ENCODE data around the gene DHRS3.
"Not testable (repeated sequence)": the region's sequence is repeated elsewhere in the genome, so short reads cannot be mapped to it uniquely, and the experiment has no call there.

DHRS3 gene

DNA sequence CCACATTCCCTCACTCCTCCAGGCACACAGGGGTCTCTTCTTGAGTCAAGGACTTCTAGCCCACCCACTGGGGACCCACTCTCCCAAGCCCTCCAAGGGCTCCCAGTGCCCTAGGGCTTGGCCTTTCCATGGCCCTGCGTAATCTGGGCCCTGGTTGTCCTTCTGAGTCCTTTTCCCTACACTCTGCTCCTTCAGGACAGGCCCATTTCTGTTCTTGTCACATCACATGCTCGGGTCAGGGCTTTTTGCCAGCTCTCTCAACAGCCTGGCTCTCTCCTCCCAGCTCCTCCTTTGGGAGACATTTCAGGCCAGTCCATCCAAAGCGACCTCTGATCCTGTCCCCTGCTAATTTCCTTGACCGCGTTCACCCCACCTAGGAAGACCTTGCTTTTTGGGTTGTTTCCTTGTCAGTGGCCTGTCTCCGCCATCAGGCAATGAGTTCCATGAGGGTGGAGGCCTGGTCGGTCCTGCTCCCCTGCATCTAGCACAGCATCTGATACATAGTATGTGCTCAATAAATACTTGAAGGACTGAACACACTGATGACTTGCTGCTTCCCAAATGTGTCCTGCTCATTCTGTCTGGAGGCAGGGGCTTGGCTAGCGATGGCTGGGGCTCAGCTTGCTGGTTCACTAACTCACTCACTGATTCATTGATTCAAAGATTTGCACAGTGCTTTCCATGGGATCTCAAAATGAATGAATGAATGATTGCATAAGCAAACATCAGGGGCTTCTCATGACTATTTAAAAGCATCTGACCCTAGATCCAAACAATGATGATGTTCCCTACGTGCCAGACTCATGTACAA lies 44.8 kb downstream of the DHRS3 start:
- no peak for DNase-seq (ENCODE audit: low spot score)

DNA sequence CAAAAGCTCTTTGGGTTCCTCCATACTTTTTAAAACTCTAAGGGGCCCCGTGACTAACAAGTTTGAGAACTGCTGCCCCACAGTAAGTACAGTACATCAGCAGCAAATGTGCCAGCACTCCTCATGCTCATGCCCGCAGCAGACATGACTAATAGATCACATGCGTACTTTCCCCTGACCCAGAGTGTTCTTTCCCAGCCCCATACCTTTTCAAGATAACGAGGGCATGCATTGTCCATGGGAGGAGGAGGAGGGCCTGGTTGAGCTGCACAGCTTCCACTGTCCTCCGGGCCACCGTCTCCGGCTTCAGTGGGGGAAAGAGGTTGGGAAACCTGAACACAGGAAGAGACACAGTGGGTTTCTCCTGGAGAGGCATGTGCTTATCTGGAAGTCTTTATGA lies 45.5 kb downstream of the DHRS3 start:
- no peak for DNase-seq (ENCODE audit: low spot score)

DNA sequence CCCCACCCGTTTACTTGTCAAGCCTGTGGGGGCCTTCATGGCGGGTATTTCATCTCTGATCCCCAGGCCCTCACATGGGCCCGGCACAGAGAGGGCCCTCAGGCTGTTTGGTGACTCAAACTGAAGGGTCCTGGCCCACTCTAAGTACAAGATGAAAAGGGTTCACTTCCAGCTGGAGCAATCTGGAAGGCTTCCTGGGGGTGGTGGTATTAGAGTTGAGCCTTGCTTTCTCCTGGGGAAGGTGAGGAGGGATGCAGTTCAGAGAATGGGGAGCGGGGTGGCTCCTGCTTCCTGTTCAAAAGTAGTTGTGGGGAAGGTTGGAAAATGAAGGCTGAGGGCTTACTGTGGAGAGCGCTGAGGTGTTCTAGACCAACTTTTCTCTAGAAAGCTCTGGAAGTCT lies 47.7 kb downstream of the DHRS3 start:
- no peak for DNase-seq (ENCODE audit: low spot score)

DNA sequence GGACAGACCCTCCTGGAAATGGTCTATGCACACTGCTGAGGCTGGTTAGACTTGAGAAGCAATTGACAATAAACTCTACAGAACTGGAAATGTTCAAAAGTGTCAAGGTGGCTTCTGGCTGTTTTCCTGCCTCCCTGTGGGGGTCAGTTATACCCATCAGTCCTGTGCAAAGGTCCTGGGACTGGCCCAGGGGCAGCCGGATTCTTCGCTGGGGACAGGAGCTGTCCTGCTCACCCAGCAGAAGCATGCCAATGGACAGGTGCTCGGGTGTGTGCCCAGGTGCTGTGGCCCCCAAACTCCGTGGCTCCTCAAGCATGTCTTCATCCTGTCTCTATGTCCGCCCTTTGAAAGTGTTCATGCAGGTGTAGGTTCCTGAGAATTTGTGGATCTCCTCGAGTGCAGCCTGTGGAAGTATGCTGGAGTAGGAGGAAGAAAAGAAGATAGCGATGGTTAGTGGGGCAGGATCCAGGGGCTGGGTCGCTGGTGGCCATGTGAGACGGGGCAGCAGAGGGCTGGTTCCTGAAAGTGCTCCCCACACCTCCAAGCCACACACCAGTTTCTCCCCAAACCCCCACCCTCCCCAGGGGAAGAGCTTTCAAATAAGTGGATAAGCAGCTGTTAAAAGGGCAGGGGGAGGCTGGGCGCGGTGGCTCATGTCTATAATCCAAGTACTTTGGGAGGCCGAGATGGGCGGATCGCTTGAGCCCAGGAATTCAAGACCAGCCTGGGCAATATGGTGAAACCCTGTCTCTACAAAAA lies 49.8 kb downstream of the DHRS3 start:
- no peak for DNase-seq (ENCODE audit: low spot score)

DNA sequence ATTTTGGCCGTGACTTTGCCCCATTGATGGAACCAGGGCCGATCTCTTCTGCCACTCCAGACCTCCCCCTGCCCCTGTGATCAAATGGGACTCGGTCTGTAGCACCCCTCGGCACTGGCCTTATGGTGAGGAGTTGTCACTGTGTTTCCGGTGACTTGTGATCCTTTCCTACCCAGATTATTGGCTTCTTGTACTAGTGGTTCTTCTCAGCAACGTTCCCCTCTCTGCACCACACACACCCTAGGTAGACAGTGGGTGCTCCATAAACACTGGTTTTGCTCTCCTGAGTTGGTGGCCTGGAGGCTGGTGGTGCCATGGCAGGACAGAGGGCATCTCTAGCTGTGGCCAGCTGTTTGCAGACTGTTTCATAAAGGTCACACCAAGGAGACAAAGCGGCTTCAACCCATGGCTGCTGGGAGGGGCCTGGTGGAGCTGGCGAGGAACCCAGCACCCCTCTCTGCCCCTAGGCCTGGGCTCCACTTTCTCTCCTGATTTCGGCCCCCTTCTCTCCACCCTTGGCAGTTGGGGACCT lies 50.7 kb downstream of the DHRS3 start:
- DNase-seq (ENCODE audit: low spot score) = no peak

DNA sequence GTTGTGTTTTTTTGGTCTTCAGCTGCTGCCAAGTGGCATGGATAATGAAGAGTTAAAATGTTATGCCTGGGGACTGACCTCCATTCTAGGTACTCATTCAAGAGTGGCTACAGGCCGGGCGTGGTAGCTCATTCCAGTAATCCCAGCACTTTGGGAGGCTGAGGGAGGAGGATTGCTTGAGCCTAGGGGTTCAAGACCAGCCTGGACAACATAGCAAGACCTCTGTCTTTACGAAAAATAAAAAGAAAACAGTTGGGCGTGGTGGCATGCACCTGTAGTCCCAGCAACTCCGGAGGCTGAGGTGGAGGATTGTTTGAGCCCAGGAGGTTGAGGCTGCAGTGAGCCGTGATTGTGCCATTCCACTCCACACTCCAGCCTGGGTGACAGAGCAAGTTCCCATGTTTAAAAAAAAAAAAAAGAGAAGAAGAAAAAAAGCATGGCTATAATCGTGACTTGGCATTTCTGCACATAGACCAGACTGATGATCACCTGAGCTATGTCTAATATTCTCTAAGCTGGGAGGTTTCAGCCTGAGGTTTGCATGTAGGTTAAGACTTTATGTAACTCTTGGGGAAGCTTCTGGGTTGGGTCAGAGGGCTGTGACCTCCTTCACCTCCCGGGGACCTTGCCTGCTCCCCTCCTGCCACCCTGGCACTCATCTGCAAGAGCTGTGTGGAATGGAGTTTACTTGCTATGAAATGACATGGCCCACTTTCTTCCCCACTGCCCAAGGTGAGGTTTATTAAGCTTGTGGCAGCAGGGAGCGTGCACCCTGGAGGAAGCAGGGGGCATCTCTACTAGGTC lies 51.3 kb downstream of the DHRS3 start:
- no peak for DNase-seq (ENCODE audit: low spot score)

DNA sequence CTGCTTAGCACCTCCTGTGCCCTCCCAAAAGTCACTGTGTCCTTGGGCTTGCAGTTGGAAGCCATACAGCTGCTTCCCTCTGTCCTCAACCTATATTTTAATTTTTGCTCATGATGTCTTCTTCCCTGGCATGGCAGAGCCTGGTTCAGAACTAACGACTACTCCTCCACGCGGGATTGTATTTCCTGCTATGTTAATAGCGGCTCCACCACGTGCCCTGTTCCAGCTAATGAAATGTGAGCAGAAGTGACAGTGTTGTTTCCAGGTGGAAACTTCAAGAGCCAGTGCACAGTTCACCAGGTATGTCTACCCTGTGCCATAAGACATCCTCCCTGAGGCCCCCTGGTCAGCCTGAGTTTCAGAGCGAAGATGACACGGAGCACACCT lies 52.1 kb downstream of the DHRS3 start:
- DNase-seq (ENCODE audit: low spot score) = no peak

DNA sequence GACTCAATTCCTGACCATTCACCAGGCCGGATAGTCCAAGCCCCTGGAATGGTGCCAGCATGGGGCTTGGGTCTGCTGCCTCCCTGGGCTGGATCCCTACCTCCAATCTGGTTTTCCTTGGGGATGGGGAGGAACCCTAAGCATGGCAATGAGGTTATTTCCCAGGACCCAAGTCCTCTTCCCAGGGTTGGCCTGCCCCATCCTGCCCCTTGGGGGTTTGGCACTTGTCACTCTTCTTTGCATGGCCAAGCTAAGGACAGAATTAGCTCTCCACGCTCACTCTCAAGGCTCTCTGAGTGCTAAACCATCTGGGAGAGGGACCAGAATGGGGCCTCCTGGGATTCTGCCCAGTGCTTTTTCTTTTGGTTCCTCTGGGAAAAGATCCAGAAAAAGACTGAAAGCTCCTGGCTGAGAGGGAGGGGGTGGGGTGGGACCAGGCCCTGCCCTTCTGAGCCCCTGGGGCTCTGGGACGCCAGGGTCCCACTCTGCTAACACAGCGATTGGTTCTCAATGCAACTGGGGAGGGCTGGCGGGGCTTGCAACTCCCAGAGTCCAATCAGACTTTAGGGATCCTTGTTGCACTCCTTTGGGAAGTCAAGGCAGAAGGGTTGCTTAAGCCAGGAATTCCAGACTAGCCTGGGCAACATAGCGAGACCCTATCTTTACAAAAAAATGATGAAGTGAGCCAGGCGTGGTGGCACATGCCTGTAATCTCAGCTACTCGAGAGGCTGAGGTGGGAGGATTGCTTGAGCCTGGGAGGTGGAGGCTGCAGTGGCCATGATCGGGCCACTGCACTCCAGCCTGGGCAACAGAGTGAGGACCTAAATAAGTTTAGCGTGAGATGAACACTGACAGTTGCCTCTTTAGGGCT lies 52.7 kb downstream of the DHRS3 start:
- DNase-seq (ENCODE audit: low spot score) = no peak

DNA sequence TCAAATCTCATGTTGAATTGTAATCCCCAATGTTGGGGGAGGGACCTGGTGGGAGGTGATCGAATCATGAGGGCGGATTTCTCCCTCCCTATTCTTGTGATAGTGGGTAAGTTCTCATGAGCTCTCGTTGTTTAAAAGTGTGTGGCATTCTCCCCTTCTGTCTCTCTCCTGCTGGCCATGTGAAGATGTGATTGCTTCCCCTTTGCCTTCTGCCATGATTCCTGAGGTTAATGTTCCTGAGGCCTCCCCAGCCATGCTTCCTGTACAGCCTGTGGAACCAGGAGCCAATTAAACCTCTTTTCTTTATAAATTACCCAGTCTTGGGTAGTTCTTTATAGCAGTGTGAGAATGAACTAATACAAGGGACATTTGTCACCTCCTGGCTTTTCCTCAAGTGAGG lies 53.8 kb downstream of the DHRS3 start:
- DNase-seq (ENCODE audit: low spot score) = not testable (repeated sequence)

DNA sequence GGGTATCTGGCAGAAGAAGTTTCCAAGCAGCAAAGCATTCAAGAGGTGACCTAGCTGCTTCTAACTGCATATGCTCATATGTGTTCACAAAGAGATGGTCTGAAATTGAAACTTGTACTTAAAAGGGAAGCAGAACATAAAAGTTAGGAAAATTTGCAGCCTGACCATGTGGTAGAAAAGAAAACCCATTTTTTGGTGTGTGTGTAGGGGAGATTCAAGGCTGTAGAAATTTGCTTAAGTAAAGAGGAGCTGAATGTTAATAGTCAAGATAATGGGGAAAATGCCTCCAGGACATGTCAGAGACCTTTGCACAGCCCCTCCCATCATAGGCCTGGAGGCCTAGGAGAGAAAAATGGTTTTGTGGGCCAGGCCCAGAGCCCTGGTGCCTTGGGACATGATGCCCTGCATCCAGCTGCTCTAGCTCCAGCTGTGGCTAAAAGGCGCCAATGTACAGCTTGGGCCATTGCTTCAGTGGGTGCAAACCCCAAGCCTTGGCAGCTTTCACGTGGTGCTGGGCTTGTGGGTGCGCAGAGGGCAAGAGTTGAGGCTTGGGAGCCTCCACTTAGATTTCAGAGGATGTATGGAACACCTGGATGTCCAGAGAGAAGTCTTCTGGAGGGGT lies 54.9 kb downstream of the DHRS3 start:
- no peak for DNase-seq (ENCODE audit: low spot score)

DNA sequence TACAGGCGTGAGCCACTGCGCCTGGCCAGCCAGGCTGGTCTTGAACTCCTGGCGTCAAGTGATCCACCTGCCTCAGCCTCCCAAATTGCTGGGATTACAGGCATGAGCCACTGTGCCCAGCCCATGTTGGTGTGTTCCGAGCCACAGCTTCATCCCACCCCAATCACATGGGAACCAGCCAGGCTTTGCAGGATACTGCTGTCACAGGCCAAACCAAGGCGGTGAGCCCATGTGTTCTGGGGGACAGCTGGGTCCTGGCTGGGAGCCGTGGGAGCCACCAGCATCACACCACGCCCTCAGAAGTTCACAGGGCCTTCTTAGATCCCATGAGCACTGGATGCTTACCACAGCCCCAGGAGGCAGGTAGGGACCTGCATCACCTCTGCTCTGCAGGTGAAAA lies 56.9 kb downstream of the DHRS3 start:
- DNase-seq (ENCODE audit: low spot score) = no peak

DNA sequence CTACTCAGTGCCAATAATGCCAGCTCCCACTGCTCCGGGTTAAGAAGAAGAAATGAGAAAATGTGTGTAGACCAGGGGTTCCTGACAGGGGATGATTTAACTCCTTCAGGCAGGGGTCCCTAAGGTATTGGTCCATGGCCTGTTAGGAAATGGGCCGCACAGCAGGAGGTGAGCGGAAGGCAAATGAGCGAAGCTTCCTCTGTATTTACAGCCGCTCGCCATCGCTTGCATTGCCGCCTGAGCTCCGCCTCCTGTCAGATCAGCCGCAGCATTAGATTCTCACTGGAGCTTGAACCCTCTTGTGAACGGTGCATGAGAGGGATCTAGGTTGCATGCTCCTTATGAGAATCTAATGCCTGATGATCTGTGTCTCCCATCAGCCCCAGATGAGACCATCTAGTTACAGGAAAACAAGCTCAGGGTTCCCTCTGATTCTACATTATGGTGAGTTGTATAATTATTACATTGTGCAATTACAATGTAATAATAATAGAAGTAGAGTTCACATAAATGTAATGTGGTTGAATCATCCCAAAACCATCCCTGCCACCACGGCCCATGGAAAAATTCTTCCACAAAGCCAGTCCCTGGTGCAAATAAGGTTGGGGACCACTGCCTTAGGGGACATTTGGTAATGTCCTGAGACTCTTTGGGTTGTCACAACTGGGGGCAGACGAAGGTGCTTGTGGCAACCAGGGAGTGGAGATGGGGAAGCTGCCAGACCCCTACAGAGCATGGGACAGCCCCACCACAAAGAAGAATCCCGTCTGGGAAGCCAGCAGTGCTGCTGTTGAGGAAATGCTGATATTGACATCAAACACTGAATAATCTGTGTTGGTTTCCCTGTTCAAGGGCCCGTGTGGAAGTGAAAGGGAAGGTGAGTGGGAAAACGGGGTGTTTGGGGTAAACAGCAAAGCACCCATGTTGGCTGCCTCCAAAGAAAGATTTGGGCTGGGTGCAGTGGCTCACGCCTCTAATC lies 60.8 kb downstream of the DHRS3 start:
- DNase-seq (ENCODE audit: low spot score) = no peak

DNA sequence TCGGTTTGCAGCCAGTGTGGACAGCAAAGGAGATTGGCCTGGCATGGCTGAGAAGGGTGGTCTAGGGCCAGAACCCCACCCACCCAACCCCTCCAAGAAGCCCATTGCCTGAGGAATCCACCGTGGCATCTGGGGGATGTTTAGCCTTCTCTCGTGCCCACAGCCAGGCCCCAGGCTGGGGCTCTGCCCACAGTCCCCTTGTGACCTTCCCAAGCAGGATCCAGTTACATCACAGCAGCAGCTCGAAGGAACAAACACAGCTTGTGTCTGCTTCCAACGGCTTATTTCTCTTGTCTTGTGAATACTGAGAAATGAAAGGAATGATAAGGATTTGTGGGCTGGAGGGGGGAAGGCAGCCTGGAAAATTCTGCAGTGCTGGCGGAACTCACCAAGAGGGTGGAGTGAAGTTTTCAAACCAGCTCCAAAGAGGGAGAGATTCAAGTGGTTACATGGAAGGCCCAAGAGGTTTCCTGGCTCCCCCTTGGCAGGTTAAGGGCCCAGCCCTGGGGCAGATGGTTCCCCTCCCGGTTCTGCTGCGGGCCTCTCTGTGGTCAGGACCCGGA lies 61.6 kb downstream of the DHRS3 start:
- no peak for DNase-seq (ENCODE audit: low spot score)

DNA sequence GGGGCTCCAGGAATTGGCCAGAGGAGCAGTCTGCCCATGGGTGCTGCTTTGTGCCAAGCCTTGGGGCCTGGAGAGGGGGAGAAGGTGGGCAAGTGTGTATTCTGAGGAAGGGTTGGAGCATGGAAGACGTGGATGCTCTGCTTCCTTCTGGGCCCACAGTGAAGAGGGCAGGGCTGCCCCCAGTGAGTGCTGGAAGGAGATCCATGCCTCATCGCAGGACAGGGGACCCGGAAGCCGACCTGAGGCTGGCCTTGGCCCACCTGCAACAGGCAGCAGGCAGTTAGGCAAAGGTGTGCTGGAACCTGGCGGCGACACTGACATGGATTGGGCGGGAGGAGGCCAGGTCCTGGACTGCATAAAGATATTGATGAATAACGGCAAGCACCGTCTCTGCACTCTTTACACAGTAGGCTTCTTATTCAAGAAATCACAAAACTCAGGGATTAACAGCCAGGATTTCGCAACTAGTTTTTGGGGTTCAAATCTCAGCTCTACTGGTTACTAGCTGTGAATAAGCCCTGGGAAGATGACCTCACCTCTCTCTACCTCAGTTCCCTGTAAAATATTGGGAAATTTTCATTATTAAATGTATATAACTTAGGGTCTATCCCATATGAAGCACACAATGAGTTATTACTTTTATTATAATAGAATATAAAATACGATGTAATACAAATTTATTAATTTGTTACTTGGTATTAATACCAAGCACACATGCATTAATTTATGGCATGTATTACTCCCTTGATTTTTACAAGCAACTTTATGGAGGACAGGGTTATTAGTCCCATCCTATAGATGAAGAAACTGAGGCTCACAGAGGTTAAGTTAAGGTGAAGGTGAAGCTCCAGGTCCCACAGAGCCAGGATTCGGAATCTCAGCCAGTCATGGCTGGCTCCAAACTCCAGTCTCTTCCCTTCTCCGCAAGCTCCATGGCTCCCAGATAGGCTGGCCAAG lies 62.3 kb downstream of the DHRS3 start:
- no peak for DNase-seq (ENCODE audit: low spot score)

DNA sequence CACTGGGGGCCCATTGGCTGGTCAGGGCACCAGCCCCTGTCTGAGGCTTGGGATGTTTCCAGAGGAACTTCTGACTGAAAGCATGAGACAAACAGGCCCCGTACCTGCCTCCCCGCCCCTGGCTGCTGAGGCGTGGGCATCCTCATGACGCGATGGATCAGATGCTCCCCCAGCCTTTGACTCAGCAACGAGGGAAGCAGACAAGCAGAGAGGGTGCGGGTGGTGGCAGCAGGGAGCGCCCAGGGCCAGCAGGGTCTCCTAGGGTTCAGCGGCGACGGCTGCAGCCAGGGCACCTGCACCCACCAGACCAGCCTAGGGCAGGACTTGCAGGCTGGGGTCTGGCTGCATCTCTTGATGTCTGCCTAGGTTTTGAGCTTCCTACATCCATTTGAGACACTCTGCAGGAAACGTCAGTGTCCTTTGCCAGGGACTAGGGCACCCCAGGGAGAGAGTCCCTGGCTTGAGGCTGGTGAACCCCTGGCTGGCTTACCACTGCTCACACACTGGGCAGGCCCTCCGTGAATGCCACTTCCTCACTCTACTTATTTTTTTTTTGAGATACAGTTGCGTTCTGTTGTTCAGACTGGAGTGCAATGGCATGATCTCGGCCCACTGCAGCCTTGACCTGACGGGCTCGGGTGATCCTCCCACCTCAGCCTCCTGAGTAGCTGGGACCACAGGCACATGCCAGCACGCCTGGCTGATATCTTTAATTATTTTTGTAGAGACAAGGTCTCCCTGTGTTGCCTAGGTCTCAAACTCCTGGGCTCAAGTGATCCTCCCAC lies 63.3 kb downstream of the DHRS3 start:
- DNase-seq (ENCODE audit: low spot score) = no peak

DNA sequence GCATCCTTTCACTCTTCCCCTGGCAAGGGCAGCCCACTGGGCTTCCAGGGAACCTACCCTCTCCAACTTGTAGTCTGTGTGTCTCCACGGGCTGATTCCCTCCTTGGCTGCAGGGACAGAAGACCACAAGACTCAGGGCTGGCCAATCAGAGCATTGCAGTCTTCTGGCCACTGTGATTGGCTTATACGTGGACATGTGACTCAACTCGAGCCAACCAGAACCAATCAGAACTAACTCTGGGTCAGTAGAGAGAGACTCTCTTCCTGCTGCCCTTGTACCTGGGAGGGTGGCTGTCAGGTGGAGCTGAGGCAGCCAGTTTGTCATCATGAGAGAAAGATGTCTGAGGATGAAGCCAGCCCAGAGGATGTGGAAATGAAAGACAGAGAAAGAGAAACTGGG lies 64.0 kb downstream of the DHRS3 start:
- DNase-seq (ENCODE audit: low spot score) = no peak
